GM21423 (cell line): Measurements from ENCODE around the gene TNIP3.

Experiments
- ATAC-seq: cut with Tn5 transposase; IDR thresholded peaks from one replicate; pipeline ENCODE4 v1.9.1; 2021; ENCODE audit warnings: mild to moderate bottlenecking, moderate library complexity; ENCODE audit not compliant: unreplicated experiment

Gene TNIP3

DNA sequence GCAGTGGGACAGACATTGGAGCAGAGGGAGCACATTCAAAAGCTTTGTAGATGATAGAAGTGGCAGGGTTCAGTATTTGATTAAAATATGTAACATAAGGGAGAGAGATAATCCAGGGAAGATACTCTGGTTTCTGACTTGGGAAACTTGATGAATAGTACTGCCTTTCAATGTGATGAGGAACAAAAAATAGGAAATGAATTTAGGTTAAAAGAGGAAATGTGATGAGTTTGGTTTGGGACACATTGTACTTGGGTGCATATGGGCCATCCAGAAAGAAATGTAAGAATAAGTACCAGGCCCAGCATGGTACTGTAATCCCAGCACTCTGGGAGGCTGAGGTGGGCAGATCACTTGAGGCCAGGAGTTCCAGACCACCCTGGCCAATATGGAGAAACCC is 70.9 kb downstream of the TNIP3 start:
- ATAC-seq, result no peak

DNA sequence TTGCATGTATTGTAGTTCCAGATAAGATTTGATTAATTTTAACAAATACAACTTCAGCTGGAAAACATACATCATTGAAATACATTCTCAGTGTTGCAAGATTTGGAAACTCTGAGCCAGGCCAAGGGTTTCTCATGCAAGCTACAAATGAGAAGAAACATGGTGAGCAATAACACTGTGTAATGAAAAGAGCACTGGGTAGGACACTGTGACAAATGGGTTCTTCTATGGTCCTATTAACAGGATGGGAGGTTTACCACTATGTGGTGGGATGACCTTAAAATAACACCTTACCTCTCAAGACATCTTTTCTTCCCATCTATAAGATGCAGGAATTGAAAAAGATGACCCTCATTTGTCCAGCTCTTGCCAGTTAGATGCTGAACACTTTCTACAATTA is 72.2 kb downstream of the TNIP3 start:
- ATAC-seq, result no peak

DNA sequence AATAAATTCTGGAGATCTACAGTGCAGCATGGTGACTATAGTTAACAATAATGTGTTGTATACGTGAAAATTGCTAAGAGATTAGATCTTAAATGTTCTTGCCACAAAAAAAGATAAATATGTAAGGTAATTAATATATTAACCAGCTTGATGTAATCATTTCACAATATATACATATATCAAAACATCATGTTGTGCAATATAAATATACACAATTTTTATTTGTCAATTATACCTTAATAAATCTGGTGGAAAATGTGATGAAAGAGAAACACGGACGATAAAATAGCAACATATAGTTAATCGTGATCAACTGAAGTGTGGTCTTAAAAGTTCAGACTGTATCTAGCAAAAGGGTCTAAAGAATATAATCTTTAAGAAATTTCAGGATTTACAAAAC is 75.3 kb downstream of the TNIP3 start:
- ATAC-seq, result no peak
